GM21825 (cell line): ENCODE data around the gene ANAPC2.

ENCODE experiments used
- ATAC-seq: cut with Tn5 transposase; IDR thresholded peaks from one replicate; pipeline ENCODE4 v1.9.1; 2021; ENCODE audit warnings: mild to moderate bottlenecking, moderate library complexity; ENCODE audit not compliant: unreplicated experiment

Gene ANAPC2

GRCh38 chr9:137193771-137194170, 5.4 kb upstream of the ANAPC2 start:
- no peak for ATAC-seq

- no peak for ATAC-seq
Observed at GRCh38 chr9:137192859-137193258, 4.5 kb upstream of the ANAPC2 start.

- no peak for ATAC-seq
Observed at GRCh38 chr9:137192448-137192780, 4.1 kb upstream of the ANAPC2 start.

- no peak for ATAC-seq
Observed at GRCh38 chr9:137191691-137192447, 3.5 kb upstream of the ANAPC2 start.

GRCh38 chr9:137191245-137191644, 2.9 kb upstream of the ANAPC2 start:
- ATAC-seq = no peak

GRCh38 chr9:137190315-137190856, 2.0 kb upstream of the ANAPC2 start:
- ATAC-seq = no peak

GRCh38 chr9:137189297-137190295, 1.2 kb upstream of the ANAPC2 start:
- no peak for ATAC-seq

- ATAC-seq = no peak
Observed at GRCh38 chr9:137188086-137188489, 272 bp downstream of the ANAPC2 start.

GRCh38 chr9:137187386-137187785, 974 bp downstream of the ANAPC2 start:
- ATAC-seq = no peak

- ATAC-seq = no peak
Observed at GRCh38 chr9:137186385-137186784, 2.0 kb downstream of the ANAPC2 start.

- no peak for ATAC-seq
Observed at GRCh38 chr9:137185921-137186320, 2.4 kb downstream of the ANAPC2 start.

GRCh38 chr9:137184881-137185660, 3.3 kb downstream of the ANAPC2 start:
- ATAC-seq = no peak

GRCh38 chr9:137183980-137184595, 4.3 kb downstream of the ANAPC2 start:
- no peak for ATAC-seq

- no peak for ATAC-seq
Observed at GRCh38 chr9:137182836-137183235, 5.5 kb downstream of the ANAPC2 start.

- ATAC-seq = no peak
Observed at GRCh38 chr9:137181680-137182079, 6.7 kb downstream of the ANAPC2 start.

- no peak for ATAC-seq
Observed at GRCh38 chr9:137180491-137180890, 7.9 kb downstream of the ANAPC2 start.

- ATAC-seq = no peak
Observed at GRCh38 chr9:137179761-137180160, 8.6 kb downstream of the ANAPC2 start.

GRCh38 chr9:137178939-137179630, 9.3 kb downstream of the ANAPC2 start:
- no peak for ATAC-seq

GRCh38 chr9:137178201-137178938, 10.0 kb downstream of the ANAPC2 start:
- ATAC-seq = no peak
